Hepatocyte (in vitro differentiated cells): ENCODE results near the gene FAM9C. TPM values are rescaled to one million over a fixed set of nuclear protein-coding genes. Genes with fewer than 3 reads are reported as not detected.

ENCODE experiments used
- DNase-seq: peaks from one replicate; pipeline ENCODE4 v3.0.0-alpha.2; 2016; ENCODE audit warnings: low spot score
- H2AFZ ChIP-seq: fragments of 200-600 bp; sonication (generic); 2 replicates; pipeline ENCODE4 v1.6.0; 2016; ENCODE audit warnings: antibody characterized with exemption, mild to moderate bottlenecking
- H3K27ac ChIP-seq: fragments of 200-600 bp; sonication (generic); 2 replicates; pipeline ENCODE4 v1.5.1; 2016; ENCODE audit warnings: mild to moderate bottlenecking
- H3K27me3 ChIP-seq: fragments of 200-600 bp; sonication (generic); 2 replicates; pipeline ENCODE4 v1.6.1; 2016
- H3K36me3 ChIP-seq: fragments of 200-600 bp; sonication (generic); replicated peaks from 2 replicates; pipeline ENCODE4 v1.5.1; 2016; ENCODE audit warnings: low read depth; ENCODE audit not compliant: insufficient read depth
- H3K4me1 ChIP-seq: fragments of 200-600 bp; sonication (generic); 2 replicates; pipeline ENCODE4 v1.5.1; 2016; ENCODE audit warnings: mild to moderate bottlenecking, moderate library complexity; ENCODE audit not compliant: insufficient read depth
- H3K4me2 ChIP-seq: fragments of 200-600 bp; sonication (generic); 2 replicates; pipeline ENCODE4 v1.6.0; 2016
- H3K4me3 ChIP-seq: fragments of 200-600 bp; sonication (generic); 2 replicates; pipeline ENCODE4 v1.5.1; 2016; ENCODE audit warnings: mild to moderate bottlenecking
- H3K79me2 ChIP-seq: fragments of 200-600 bp; sonication (generic); 2 replicates; pipeline ENCODE4 v1.6.0; 2017; ENCODE audit warnings: mild to moderate bottlenecking
- H3K9me2 ChIP-seq: fragments of 200-600 bp; sonication (generic); replicated peaks from 2 replicates; pipeline ENCODE4 v1.6.0; 2017; ENCODE audit warnings: mild to moderate bottlenecking; ENCODE audit not compliant: insufficient read depth
- H3K9me3 ChIP-seq: fragments of 200-600 bp; sonication (generic); 2 replicates; pipeline ENCODE4 v1.5.1; 2016; ENCODE audit warnings: low read depth, mild to moderate bottlenecking
- H4K20me1 ChIP-seq: fragments of 200-600 bp; sonication (generic); 2 replicates; pipeline ENCODE4 v1.6.0; 2016; ENCODE audit warnings: mild to moderate bottlenecking; ENCODE audit not compliant: insufficient read depth, poor library complexity, severe bottlenecking
- EZH2 ChIP-seq: fragments of 200-600 bp; sonication (generic); IDR thresholded peaks from 2 replicates; pipeline ENCODE4 v1.6.1; 2016; ENCODE audit warnings: antibody characterized with exemption, mild to moderate bottlenecking, borderline replicate concordance
- EZH2phosphoT487 ChIP-seq: fragments of 200-600 bp; sonication (generic); IDR thresholded peaks from one replicate; pipeline ENCODE4 v1.6.1; 2018; ENCODE audit warnings: antibody characterized with exemption, mild to moderate bottlenecking, low read depth, moderate library complexity; ENCODE audit not compliant: unreplicated experiment, severe bottlenecking
- WGBS: methylation state at CpG from one replicate; pipeline ENCODE4 v1.1.6; 2016; ENCODE audit warnings: low lambda C conversion rate; ENCODE audit errors: missing lambda C conversion rate; 5-methylcytosine and 5-hydroxymethylcytosine counted together
- polyA plus RNA-seq: library from polyadenylated mRNA; unstranded; fragments of >200 nt; fragmentation: Nextera tagmentation; extraction: Ambion mirVana; gene quantifications from 2 replicates; pipeline ENCODE4 v1.2.1, GENCODE V29; 2016
- total RNA-seq: library from RNA; depleted of rRNA; stranded (reverse); fragments of >200 nt; gene quantifications from 2 replicates; pipeline ENCODE4 v1.2.3, GENCODE V29; 2014
- TF ChIP-seq, protein P1 (sequence below): fragments of 200-600 bp; sonication (generic); IDR thresholded peaks from 2 replicates; pipeline ENCODE4 v1.5.1; 2016; ENCODE audit warnings: antibody characterized with exemption, mild to moderate bottlenecking; ENCODE audit not compliant: poor library complexity

The FAM9C gene
- total and polyA plus RNA-seq, 2 experiments from 2014 or later: not detected

DNA sequence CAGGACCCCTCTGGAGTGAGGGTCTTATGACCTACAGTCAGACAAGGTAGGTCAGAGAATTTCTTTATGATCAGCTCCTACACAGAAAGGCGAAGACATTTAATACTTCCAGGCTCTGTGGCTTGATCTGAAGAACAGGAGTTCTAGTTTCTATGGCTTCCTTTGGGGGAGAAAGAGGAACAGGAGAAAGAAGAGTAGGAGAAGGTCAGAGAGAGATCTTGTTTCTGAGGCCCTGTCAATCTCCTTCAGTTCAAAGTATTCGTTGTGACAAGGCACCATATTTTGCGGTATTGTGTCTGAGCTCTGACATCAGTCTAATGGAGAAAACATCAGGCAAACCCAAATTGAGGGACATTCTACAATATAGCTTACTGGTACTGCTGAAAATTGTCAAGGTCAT lies 52.8 kb downstream of the FAM9C start:
- Histone ChIP-seq H3K36me3 (no peaks in the 10 kb centered on the region), H3K9me2 (no peaks in the 10 kb centered on the region), H4K20me1 (no peaks in the 10 kb centered on the region), H3K9me3 (no peaks in the 10 kb centered on the region), H3K4me2 (no peak overlapping the region), H3K27me3 (no peaks in the 10 kb centered on the region), H3K79me2 (no peaks in the 10 kb centered on the region), H3K4me3 (no peak overlapping the region), H3K4me1 (peaks cover 40% of the 10 kb centered on the region), H3K27ac (peak overlapping the region; percentile 6), H2AFZ (no peak overlapping the region)
- no peak for DNase-seq
- no peak for TF ChIP-seq EZH2
- TF ChIP-seq EZH2phosphoT487: no peak
- TF ChIP-seq, protein P1, sequence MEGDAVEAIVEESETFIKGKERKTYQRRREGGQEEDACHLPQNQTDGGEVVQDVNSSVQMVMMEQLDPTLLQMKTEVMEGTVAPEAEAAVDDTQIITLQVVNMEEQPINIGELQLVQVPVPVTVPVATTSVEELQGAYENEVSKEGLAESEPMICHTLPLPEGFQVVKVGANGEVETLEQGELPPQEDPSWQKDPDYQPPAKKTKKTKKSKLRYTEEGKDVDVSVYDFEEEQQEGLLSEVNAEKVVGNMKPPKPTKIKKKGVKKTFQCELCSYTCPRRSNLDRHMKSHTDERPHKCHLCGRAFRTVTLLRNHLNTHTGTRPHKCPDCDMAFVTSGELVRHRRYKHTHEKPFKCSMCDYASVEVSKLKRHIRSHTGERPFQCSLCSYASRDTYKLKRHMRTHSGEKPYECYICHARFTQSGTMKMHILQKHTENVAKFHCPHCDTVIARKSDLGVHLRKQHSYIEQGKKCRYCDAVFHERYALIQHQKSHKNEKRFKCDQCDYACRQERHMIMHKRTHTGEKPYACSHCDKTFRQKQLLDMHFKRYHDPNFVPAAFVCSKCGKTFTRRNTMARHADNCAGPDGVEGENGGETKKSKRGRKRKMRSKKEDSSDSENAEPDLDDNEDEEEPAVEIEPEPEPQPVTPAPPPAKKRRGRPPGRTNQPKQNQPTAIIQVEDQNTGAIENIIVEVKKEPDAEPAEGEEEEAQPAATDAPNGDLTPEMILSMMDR: no peak
- 99% methylated on average over 3 of the region's 3 CpGs for WGBS

DNA sequence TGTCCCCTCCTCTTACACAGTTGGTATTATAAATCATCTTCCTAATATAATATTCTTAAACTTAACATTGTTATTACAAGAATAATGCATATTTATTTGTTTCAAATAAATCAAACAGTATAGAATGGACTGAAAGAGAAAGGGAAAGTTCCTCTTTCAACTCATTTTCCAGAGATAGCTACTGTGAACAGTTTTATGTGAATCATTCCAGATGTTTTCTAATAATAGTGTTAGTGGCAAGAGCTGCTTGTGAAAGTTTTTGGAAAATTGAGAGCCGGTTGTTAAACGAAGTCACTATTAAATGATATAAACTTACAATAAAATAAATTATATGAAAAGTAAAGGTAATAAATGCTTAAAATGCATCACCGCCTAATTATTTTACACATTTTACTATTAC lies 55.0 kb downstream of the FAM9C start:
- WGBS: 78% methylated on average over 3 of the region's 3 CpGs
- DNase-seq: no peak
- no peaks in the 10 kb centered on the region for H3K36me3 ChIP-seq
- H3K9me3 ChIP-seq: no peaks in the 10 kb centered on the region
- H3K4me3 ChIP-seq: no peak overlapping the region
- no peak overlapping the region for H2AFZ ChIP-seq
- no peak for TF ChIP-seq EZH2phosphoT487
- TF ChIP-seq, protein P1: no peak
- no peak for TF ChIP-seq EZH2
- no peaks in the 10 kb centered on the region for H3K79me2 ChIP-seq
- H3K9me2 ChIP-seq: no peaks in the 10 kb centered on the region
- no peaks in the 10 kb centered on the region for H4K20me1 ChIP-seq
- peak overlapping the region; percentile 37 for H3K4me2 ChIP-seq
- H3K27me3 ChIP-seq: no peaks in the 10 kb centered on the region
- peak overlapping the region; percentile 63 for H3K27ac ChIP-seq
- peaks cover 51% of the 10 kb centered on the region for H3K4me1 ChIP-seq

DNA sequence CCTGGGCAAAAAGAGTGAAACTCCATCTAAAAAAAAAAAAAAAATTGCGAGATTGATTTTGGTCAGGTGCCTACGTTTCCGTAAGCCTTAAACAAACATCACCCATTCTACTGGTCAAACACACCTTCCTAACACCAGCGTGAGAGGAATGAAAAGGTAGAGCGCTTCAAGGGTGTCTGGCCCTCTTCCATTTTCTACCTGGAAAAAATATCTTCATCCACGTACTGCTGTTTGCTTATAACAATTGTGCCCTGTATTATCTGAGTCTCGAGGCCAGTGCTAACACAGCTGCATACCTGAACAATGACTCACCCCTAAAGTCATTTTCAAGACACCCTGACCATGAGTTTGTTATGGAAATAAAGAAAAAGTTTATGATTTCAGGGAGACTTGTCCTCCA lies 55.6 kb downstream of the FAM9C start:
- peaks cover 51% of the 10 kb centered on the region for H3K4me1 ChIP-seq
- H3K9me2 ChIP-seq: no peaks in the 10 kb centered on the region
- WGBS: 35% methylated on average over 7 of the region's 7 CpGs
- no peaks in the 10 kb centered on the region for H3K27me3 ChIP-seq
- peak overlapping the region; percentile 85 for H3K27ac ChIP-seq
- no peak overlapping the region for H3K4me3 ChIP-seq
- H2AFZ ChIP-seq: no peak overlapping the region
- TF ChIP-seq EZH2 (no peak), EZH2phosphoT487 (no peak)
- TF ChIP-seq, protein P1: no peak
- no peaks in the 10 kb centered on the region for H4K20me1 ChIP-seq
- no peaks in the 10 kb centered on the region for H3K36me3 ChIP-seq
- H3K4me2 ChIP-seq: peak overlapping the region; percentile 46
- H3K79me2 ChIP-seq: no peaks in the 10 kb centered on the region
- DNase-seq: peak; percentile 84
- no peaks in the 10 kb centered on the region for H3K9me3 ChIP-seq

DNA sequence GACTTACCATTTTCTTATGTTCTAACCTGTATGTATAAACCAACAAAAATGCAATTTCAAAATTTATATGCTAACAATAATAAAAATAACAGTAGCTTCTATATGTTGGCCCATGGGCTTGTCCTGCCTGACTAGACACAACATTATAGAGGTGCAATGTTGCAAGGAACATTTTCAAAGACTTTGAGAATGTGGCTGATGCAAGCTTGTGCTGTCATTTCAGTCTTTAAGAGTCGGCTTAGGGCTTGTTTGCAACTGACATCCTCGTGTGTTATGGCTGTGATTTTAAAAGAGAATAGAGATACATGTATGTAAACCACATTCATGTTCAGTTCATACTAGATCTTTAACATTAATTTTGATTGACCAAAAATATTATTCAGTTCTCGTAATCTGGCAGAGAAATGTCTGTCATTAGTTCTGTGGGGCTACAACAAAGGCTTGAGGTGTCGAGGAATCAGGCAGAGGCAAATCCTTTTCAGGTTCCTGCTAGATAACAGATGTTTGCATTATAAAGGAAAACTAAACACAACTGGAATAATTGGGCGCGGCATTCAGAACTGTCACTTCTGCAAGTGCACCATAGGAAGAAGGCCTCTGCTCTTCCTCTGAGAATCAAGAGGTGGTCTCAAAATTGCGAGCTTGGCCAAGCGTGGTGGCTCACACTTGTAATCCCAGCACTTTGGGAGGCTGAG lies 56.4 kb downstream of the FAM9C start:
- Histone ChIP-seq H4K20me1 (no peaks in the 10 kb centered on the region), H3K4me2 (peak overlapping the region; percentile 46), H2AFZ (no peak overlapping the region), H3K27ac (peak overlapping the region; percentile 85), H3K9me3 (no peaks in the 10 kb centered on the region), H3K4me1 (peaks cover 44% of the 10 kb centered on the region), H3K36me3 (no peaks in the 10 kb centered on the region), H3K4me3 (no peak overlapping the region), H3K9me2 (no peaks in the 10 kb centered on the region), H3K27me3 (no peaks in the 10 kb centered on the region), H3K79me2 (no peaks in the 10 kb centered on the region)
- TF ChIP-seq EZH2phosphoT487 (no peak), EZH2 (no peak)
- TF ChIP-seq, protein P1: no peak
- DNase-seq: no peak
- 69% methylated on average over 8 of the region's 8 CpGs for WGBS
